Omental fat pad (tissue), 4 donors: ENCODE data around the gene SLC30A7. TPM values are rescaled to one million over a fixed set of nuclear protein-coding genes. Genes with fewer than 3 reads are reported as not detected.

Source experiments
- ATAC-seq: fragments of 150-250 bp; one replicate; pipeline ENCODE4 v1.9.1; 2016; ENCODE audit warnings: mild to moderate bottlenecking, moderate library complexity; ENCODE audit not compliant: low FRiP score
- DNase-seq: peaks from one replicate; pipeline ENCODE4 v3.0.0-alpha.2; 2019; ENCODE audit warnings: low spot score
- total RNA-seq, 4 donors: library from RNA; depleted of rRNA; stranded (reverse); fragments of >200 nt; gene quantifications; one replicate each; pipeline ENCODE4 v1.1.0, GENCODE V29; 2016
- TF ChIP-seq, protein P1 (sequence below), 3 donors: fragments of 450-650 bp; IDR thresholded peaks; one replicate each; pipeline ENCODE4 v1.5.1; 2016 to 2017; ENCODE audit warnings: antibody characterized with exemption in 3 of 3, mild to moderate bottlenecking in 3 of 3, moderate library complexity in 2 of 3

Gene SLC30A7
- total RNA-seq, 4 donors from 2014 or later, result 20.6 to 47.4 (median 25.2) TPM

DNA sequence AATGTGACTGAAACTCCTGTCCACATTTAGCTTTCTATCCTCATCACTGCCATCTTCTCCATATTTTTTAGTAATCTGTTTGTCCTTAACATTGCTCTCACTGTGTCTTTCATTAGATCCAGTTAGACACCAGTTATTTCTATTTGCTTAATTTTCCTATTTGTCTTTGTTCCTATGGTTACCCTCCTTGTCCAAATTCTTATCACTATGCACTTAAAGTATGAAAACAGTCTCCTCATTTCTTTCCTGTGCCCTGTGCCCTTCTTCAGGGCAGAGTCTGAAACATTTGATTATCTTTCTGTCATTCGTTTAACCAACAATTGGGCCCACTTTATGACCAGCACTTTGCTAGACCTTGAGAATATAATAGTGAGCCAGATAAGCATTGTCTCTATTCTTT, 64.2 kb downstream of the SLC30A7 start:
- TF ChIP-seq, protein P1, sequence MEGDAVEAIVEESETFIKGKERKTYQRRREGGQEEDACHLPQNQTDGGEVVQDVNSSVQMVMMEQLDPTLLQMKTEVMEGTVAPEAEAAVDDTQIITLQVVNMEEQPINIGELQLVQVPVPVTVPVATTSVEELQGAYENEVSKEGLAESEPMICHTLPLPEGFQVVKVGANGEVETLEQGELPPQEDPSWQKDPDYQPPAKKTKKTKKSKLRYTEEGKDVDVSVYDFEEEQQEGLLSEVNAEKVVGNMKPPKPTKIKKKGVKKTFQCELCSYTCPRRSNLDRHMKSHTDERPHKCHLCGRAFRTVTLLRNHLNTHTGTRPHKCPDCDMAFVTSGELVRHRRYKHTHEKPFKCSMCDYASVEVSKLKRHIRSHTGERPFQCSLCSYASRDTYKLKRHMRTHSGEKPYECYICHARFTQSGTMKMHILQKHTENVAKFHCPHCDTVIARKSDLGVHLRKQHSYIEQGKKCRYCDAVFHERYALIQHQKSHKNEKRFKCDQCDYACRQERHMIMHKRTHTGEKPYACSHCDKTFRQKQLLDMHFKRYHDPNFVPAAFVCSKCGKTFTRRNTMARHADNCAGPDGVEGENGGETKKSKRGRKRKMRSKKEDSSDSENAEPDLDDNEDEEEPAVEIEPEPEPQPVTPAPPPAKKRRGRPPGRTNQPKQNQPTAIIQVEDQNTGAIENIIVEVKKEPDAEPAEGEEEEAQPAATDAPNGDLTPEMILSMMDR (IDR thresholded peaks at IDR 0.05), result no peak
- no peak for ATAC-seq

DNA sequence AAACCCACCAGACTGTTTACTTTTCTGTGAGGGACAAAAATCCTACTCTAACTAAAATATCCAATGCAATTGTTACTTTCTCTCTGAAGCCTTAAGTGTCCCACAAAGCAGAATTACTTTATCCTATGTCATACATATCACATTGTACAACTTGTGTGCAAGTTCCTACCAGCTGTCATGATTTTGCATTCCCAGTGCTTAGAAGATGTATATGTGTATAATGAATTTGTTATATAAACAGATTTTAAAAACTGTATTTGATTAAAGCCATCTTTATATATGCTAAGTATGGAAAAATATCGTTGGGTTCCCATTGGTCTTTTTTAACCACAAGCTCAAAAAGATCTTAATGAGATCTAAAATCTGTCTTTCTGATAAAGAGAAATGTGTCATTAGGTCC, 72.7 kb downstream of the SLC30A7 start:
- TF ChIP-seq, protein P1 (IDR thresholded peaks at IDR 0.05), result no peak
- DNase-seq, result no peak
- no peak for ATAC-seq

More for the DNA sequence above, 64.2 kb downstream of the SLC30A7 start:
- DNase-seq, result no peak

DNA sequence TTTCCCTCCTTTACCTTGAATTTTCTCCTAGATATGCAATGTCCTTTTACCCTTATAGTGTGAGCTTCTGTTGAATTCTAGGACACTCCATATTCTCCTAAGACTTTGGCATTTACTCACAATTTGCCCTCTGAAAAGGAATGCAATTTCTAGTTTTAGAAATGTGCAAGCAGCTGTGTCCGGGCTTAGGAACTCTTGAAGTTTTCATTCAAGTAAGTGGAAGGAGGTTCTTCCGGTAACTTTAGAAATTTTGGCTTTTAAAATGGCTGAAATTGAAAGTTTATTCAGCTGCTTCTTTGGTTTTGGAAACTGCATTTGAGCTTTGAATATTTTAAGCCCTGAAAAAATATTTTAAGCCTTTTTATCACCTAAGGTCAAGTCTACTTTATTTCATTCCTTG, 73.4 kb downstream of the SLC30A7 start:
- TF ChIP-seq, protein P1 (IDR thresholded peaks at IDR 0.05), result no peak
- DNase-seq (no peak), ATAC-seq (no peak)

DNA sequence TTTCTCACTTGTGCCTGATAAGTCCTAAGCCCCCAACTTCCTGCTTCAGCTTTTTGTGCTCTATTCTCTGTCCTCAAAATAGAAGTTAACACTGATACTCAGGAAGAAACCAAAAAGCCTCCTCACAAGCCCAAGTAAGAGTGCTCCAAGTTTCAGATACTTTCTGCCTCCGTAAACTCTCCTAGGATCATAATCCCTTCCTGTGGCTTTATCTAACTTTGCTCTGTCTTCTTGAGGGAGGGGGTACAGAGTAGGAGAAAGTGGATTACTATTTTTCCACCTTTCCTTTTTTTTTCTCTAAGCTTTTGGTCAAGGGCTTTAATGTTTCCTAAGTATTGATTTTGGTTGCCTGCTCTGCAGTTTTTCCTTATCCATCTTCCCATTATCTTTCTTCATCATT, 75.1 kb downstream of the SLC30A7 start:
- ATAC-seq, result no peak
- TF ChIP-seq, protein P1 (IDR thresholded peaks at IDR 0.05), result no peak
- DNase-seq, result no peak

DNA sequence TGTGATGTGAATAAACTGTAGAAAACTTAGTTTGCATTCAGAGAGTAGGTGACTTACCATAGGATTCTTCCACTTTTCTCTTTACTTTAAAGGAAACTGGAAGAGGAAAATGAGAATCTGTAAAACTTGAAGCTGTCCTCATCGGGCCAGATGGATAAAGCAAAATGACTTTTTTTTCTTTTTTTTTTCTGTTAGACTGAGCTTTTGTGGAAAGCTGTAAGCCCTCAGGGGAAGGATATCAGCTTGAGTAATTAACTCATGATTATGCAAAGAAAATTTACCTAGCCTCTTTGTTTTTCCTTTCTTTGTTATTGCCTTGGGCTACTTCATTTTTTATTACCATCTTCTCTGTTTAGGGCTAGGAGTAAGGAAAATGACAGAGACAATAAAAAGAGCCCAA, 76.3 kb downstream of the SLC30A7 start:
- DNase-seq (no peak), ATAC-seq (no peak)
- TF ChIP-seq, protein P1 (IDR thresholded peaks at IDR 0.05), result no peak

DNA sequence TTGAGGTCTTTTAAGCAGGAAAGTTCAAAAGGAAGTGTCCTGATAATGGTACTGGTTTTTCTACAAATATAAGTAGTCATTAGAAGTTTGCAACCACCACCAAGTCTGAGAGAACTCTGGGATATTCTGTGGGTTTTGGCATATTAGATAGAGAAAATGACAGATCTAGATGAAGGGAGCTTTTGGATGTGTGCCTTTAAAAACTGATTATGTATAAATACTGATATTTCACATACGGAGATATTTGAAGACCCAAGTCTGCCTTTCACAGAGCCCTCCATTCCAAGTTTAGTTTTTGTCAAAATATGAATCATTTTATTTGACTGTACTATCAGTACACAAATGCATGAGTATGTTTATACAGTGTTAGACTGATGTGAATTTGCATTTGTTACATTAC, 81.0 kb downstream of the SLC30A7 start:
- ATAC-seq (no peak), DNase-seq (no peak)
- TF ChIP-seq, protein P1 (IDR thresholded peaks at IDR 0.05), result no peak

DNA sequence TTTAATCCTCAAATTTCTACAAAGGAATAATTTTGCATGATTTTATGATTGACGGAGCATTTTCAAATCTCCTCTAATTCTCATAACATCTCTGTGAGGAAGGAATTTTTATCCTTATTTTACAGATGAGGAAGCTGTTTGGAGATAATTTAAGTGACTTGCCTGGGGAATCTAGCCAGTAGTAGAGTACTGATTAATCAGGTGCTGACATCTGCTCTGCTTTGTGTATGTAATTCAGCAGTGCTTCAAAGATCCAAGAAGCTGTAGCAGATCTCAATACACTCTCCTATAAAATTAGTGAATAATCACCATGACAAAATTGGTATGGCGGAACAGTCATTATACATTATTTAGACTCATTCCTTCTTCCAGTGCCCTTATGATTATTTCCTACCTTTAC, 83.7 kb downstream of the SLC30A7 start:
- TF ChIP-seq, protein P1 (IDR thresholded peaks at IDR 0.05), result no peak
- DNase-seq (no peak), ATAC-seq (no peak)
